ENCODE data around the gene NPTX1.

Gene NPTX1

GRCh38 chr17:80503921-80504320 is 27.5 kb upstream of the NPTX1 start:
- in situ Hi-C loops (cut with HindIII; ENCODE audit: low sequenced_read_pairs) = no loop called here
- TF ChIP-seq, protein P1, sequence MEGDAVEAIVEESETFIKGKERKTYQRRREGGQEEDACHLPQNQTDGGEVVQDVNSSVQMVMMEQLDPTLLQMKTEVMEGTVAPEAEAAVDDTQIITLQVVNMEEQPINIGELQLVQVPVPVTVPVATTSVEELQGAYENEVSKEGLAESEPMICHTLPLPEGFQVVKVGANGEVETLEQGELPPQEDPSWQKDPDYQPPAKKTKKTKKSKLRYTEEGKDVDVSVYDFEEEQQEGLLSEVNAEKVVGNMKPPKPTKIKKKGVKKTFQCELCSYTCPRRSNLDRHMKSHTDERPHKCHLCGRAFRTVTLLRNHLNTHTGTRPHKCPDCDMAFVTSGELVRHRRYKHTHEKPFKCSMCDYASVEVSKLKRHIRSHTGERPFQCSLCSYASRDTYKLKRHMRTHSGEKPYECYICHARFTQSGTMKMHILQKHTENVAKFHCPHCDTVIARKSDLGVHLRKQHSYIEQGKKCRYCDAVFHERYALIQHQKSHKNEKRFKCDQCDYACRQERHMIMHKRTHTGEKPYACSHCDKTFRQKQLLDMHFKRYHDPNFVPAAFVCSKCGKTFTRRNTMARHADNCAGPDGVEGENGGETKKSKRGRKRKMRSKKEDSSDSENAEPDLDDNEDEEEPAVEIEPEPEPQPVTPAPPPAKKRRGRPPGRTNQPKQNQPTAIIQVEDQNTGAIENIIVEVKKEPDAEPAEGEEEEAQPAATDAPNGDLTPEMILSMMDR (IDR thresholded peaks at IDR 0.05; ENCODE audit: low read depth, low read length, missing control alignments) = no peak
- no peak for DNase-seq (ENCODE audit: low read depth)
- no peak overlapping the region for H3K4me3 ChIP-seq (ENCODE audit: low read depth, low read length)

GRCh38 chr17:80503031-80503430 is 26.6 kb upstream of the NPTX1 start:
- in situ Hi-C loops (cut with HindIII; ENCODE audit: low sequenced_read_pairs) = no loop called here
- TF ChIP-seq, protein P1 (IDR thresholded peaks at IDR 0.05; ENCODE audit: low read depth, low read length, missing control alignments) = no peak
- no peak for DNase-seq (ENCODE audit: low read depth)
- H3K4me3 ChIP-seq (ENCODE audit: low read depth, low read length) = no peak overlapping the region

DNA sequence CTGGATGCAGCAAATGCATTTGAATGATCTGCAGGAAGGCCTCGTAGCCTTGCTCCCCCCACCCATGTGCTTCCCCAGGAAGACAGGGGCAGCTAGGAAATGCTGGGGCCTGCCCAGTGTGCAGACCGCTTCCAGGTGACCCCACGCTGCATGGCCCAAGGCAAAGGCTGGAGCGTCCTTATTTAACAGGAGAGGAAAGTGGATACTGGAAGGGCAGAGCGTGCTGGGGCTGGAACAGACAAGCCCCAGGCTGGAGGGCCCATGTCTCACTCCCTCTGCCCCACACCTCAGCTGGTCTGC is 26.1 kb upstream of the NPTX1 start:
- no peak overlapping the region for H3K4me3 ChIP-seq (ENCODE audit: low read depth, low read length)
- in situ Hi-C loops (cut with HindIII; ENCODE audit: low sequenced_read_pairs) = no loop called here
- TF ChIP-seq, protein P1 (IDR thresholded peaks at IDR 0.05; ENCODE audit: low read depth, low read length, missing control alignments) = no peak
- DNase-seq (ENCODE audit: low read depth) = no peak

DNA sequence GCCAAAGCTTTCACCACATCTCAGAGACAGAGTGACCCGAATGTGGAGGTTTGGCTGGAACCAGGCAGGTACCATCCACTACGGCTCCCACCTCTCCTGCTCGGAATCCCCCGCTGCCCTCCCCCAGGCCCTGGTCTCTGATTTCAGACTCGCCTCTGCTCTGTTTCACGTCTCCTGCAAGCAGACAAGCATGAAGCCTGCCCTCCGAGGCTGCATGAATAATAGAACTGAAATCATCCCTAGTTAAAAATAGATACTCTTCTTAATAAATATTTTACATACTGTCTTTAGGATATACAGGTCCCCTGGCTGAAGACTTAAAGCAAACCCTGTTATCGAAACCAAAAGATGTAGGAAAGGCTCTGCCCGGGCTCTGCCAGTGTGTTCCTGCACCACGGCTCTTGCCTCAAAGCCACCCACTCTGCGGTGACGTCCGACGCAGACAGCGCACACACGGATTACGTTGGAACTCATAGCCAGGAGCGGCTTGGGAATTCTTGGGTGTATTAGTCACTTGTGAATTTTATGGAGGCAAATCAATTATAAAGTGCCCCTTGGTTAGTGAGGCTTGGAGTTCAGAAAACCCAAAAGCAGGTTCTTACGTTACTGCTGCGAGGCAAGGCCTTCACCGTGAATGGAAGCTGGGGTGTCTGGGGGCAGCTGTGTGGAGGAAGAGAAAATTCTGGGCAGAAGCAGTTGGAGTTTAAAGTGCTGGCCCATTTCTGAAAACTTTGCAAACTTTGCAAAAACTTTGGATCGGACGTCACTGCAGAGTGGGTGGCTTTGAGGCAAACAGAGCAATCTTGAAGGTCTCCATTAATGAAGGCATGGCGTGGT is 25.6 kb upstream of the NPTX1 start:
- in situ Hi-C loops (cut with HindIII; ENCODE audit: low sequenced_read_pairs) = no loop called here
- TF ChIP-seq, protein P1 (IDR thresholded peaks at IDR 0.05; ENCODE audit: low read depth, low read length, missing control alignments) = no peak
- no peak overlapping the region for H3K4me3 ChIP-seq (ENCODE audit: low read depth, low read length)
- DNase-seq (ENCODE audit: low read depth) = no peak

GRCh38 chr17:80499961-80500665 is 23.7 kb upstream of the NPTX1 start:
- H3K4me3 ChIP-seq (ENCODE audit: low read depth, low read length) = no peak overlapping the region
- DNase-seq (ENCODE audit: low read depth) = no peak
- TF ChIP-seq, protein P1 (IDR thresholded peaks at IDR 0.05; ENCODE audit: low read depth, low read length, missing control alignments) = no peak
- in situ Hi-C loops (cut with HindIII; ENCODE audit: low sequenced_read_pairs) = loop anchor here (10.0 kb wide), 1 partner anchor 45 kb away; the partner anchor contains the start of gene RPTOR

- DNase-seq (ENCODE audit: low read depth) = no peak
- H3K4me3 ChIP-seq (ENCODE audit: low read depth, low read length) = no peak overlapping the region
- TF ChIP-seq, protein P1 (IDR thresholded peaks at IDR 0.05; ENCODE audit: low read depth, low read length, missing control alignments) = no peak
- in situ Hi-C loops (cut with HindIII; ENCODE audit: low sequenced_read_pairs) = loop anchor here (10.0 kb wide), 1 partner anchor 45 kb away; the partner anchor contains the start of gene RPTOR
These were observed 23.2 kb upstream of the NPTX1 start for GRCh38 chr17:80499560-80499959.

All from astrocyte of the cerebellum (primary cell).